Spleen (tissue), 11 donors: ENCODE data around the gene ABAT. TPM values are rescaled to one million over a fixed set of nuclear protein-coding genes. Genes with fewer than 3 reads are reported as not detected.

Experiments used
- DNase-seq: peaks from one replicate; pipeline ENCODE4 v3.0.0-alpha.2; 2020
- H3K27ac ChIP-seq, 8 donors: fragments of 200-600 bp; sonication (generic) in 7 of 8; 1 replicate in 4 of 8; 2 replicates in 4 of 8; pipeline versions ENCODE4 v1.5.0 to v1.8.0; 2016 to 2021; ENCODE audit warnings: inconsistent platforms in 4 of 8, mild to moderate bottlenecking in 4 of 8, moderate library complexity in 1 of 8
- H3K27me3 ChIP-seq, 7 donors: fragments of 200-600 bp; sonication (generic) in 6 of 7; replicated peaks in 1 of 7; 1 replicate in 4 of 7; 2 replicates in 3 of 7; pipeline versions ENCODE4 v1.5.0 to v1.8.0; 2016 to 2021; ENCODE audit warnings: inconsistent platforms in 3 of 7, mild to moderate bottlenecking in 1 of 7
- H3K36me3 ChIP-seq, 6 donors: fragments of 200-600 bp; sonication (generic) in 5 of 6; 1 replicate in 4 of 6; 2 replicates in 2 of 6; pipeline versions ENCODE4 v1.5.0 to v1.8.0; 2016 to 2021; ENCODE audit warnings: inconsistent platforms in 2 of 6
- H3K4me1 ChIP-seq, 6 donors: fragments of 200-600 bp; sonication (generic) in 5 of 6; 1 replicate in 3 of 6; 2 replicates in 3 of 6; pipeline versions ENCODE4 v1.5.0 to v1.8.0; 2016 to 2021; ENCODE audit warnings: inconsistent platforms in 3 of 6
- H3K4me3 ChIP-seq, 8 donors: fragments of 200-600 bp; sonication (generic) in 7 of 8; 1 replicate in 4 of 8; 2 replicates in 4 of 8; pipeline versions ENCODE4 v1.5.0 to v1.8.0; 2016 to 2021; ENCODE audit warnings: inconsistent platforms in 4 of 8, mild to moderate bottlenecking in 4 of 8, moderate library complexity in 2 of 8
- H3K9me3 ChIP-seq, 8 donors: fragments of 200-600 bp; sonication (generic) in 7 of 8; 1 replicate in 4 of 8; 2 replicates in 4 of 8; pipeline versions ENCODE4 v1.5.0 to v1.8.0; 2016 to 2021; ENCODE audit warnings: inconsistent platforms in 4 of 8
- CTCF ChIP-seq, 11 experiments: fragments of 200-600 bp in 7 of 11; fragments of 450-650 bp in 4 of 11; sonication (generic) in 4 of 11; IDR thresholded peaks in 8 of 11; conservative IDR thresholded peaks in 3 of 11; 1 replicate in 7 of 11; 2 replicates in 4 of 11; pipeline versions ENCODE4 v1.4.0 to v1.8.0; 2016 to 2021; ENCODE audit warnings: antibody characterized with exemption in 11 of 11, inconsistent platforms in 4 of 11, mild to moderate bottlenecking in 1 of 11
- POLR2A ChIP-seq, 3 donors: fragments of 450-650 bp; IDR thresholded peaks; one replicate each; pipeline ENCODE4 v1.5.1; 2017; ENCODE audit warnings: antibody characterized with exemption in 3 of 3, mild to moderate bottlenecking in 1 of 3
- POLR2AphosphoS5 ChIP-seq, 3 donors: sonication (generic); formaldehyde crosslinking; IDR thresholded peaks; one replicate each; pipeline ENCODE4 v1.5.1; 2017; ENCODE audit warnings: antibody characterized with exemption in 3 of 3
- WGBS, 5 donors: extraction: QIAGEN DNeasy Blood & Tissue Kit in 3 of 5; methylation state at CpG; one replicate each; pipeline versions ENCODE4 v1.1.5 to v1.1.7; 2013 to 2018; 5-methylcytosine and 5-hydroxymethylcytosine counted together
- intact Hi-C: fragments of 100-400 bp; cut with DNase I; formaldehyde crosslinking; loops from one replicate; pipeline ENCODE4 v1.15.0; 2023; ENCODE audit warnings: low total_unique reads
- polyA plus RNA-seq, 3 donors: library from polyadenylated mRNA; stranded (reverse); fragments of 200-250 nt; gene quantifications; one replicate each; pipeline ENCODE4 v1.2.1, GENCODE V29; 2013
- total RNA-seq, 7 donors: library from RNA; depleted of rRNA in 3 of 7; stranded (reverse); fragments of >200 nt in 3 of 7; fragmentation: NEBNext Ultra II Directional in 4 of 7; extraction: Animal tissue kit (Norgen Biotek cat#: 25700) in 4 of 7; gene quantifications; one replicate each; pipeline versions ENCODE4 v1.1.0 to v1.2.1, GENCODE V29; 2016 to 2021
- donor health status: healthy with polysubstance abuse.
- donor health status: DM: no; HTN: no; CAD: no; lungs with moderate emphysema.
- donor health status: DM: no; HTN: no; CAD: no.
- donor health status: Bipolar disorder and iron deficiency.
- donor health status: healthy.
- donor health status: DM: no; HTN: no; CAD: no.
- donor health status: DM: yes; HTN: yes; CAD: no.

The ABAT gene
- total and polyA plus RNA-seq, 10 donors, result 3.9 to 13.5 (median 8.3) TPM

GRCh38 chr16:8716592-8716991, 42.2 kb downstream of the ABAT start:
- peaks cover 0 to 18% (median 14%) of the 10 kb centered on the region in 8 donors for H3K9me3 ChIP-seq
- H3K4me3 ChIP-seq, result no peak overlapping the region
- no peak overlapping the region for H3K27ac ChIP-seq
- peaks cover 0 to 8% (median 0%) of the 10 kb centered on the region in 6 donors for H3K4me1 ChIP-seq
- H3K36me3 ChIP-seq, result peaks cover 0 to 34% (median 0%) of the 10 kb centered on the region in 6 donors
- DNase-seq, result no peak
- 83 to 94% (median 86%) methylated on average over 10 of the region's 10 CpGs for WGBS, 5 donors
- H3K27me3 ChIP-seq, result no peaks in the 10 kb centered on the region
- TF ChIP-seq POLR2A (IDR thresholded peaks at IDR 0.05) (no peak), POLR2AphosphoS5 (IDR thresholded peaks at IDR 0.05) (no peak), CTCF (IDR thresholded peaks at IDR 0.05 in 8 of 11, conservative IDR thresholded peaks at IDR 0.05 in 3 of 11) (no peak)
- intact Hi-C loops, result no loop called here

- H3K4me3 ChIP-seq, result no peak overlapping the region
- peaks cover 0 to 8% (median 0%) of the 10 kb centered on the region in 6 donors for H3K4me1 ChIP-seq
- no peak overlapping the region for H3K27ac ChIP-seq
- no peak for DNase-seq
- H3K27me3 ChIP-seq, result no peaks in the 10 kb centered on the region
- H3K36me3 ChIP-seq, result peaks cover 0 to 34% (median 0%) of the 10 kb centered on the region in 6 donors
- 96 to 98% (median 98%) methylated on average over 2 of the region's 2 CpGs for WGBS, 5 donors
- H3K9me3 ChIP-seq, result peaks cover 0 to 18% (median 14%) of the 10 kb centered on the region in 8 donors
- no peak for TF ChIP-seq POLR2A (IDR thresholded peaks at IDR 0.05)
- TF ChIP-seq POLR2AphosphoS5 (IDR thresholded peaks at IDR 0.05), result no peak
- TF ChIP-seq CTCF (IDR thresholded peaks at IDR 0.05 in 8 of 11, conservative IDR thresholded peaks at IDR 0.05 in 3 of 11), result no peak
- intact Hi-C loops, result no loop called here
These were observed 43.1 kb downstream of the ABAT start for GRCh38 chr16:8717469-8717868.

GRCh38 chr16:8717892-8718415, 43.5 kb downstream of the ABAT start:
- no peak for DNase-seq
- WGBS, 5 donors, result 88 to 100% (median 97%) methylated on average over 5 of the region's 5 CpGs
- Histone ChIP-seq H3K4me1 (peaks cover 0 to 8% (median 0%) of the 10 kb centered on the region in 6 donors), H3K36me3 (peaks cover 0 to 34% (median 0%) of the 10 kb centered on the region in 6 donors), H3K27me3 (no peaks in the 10 kb centered on the region), H3K4me3 (no peak overlapping the region), H3K27ac (no peak overlapping the region), H3K9me3 (peaks cover 0 to 18% (median 14%) of the 10 kb centered on the region in 8 donors)
- TF ChIP-seq POLR2A (IDR thresholded peaks at IDR 0.05) (no peak), CTCF (IDR thresholded peaks at IDR 0.05 in 8 of 11, conservative IDR thresholded peaks at IDR 0.05 in 3 of 11) (no peak), POLR2AphosphoS5 (IDR thresholded peaks at IDR 0.05) (no peak)
- intact Hi-C loops, result no loop called here

GRCh38 chr16:8718851-8719680, 44.6 kb downstream of the ABAT start:
- no peak overlapping the region for H3K27ac ChIP-seq
- peaks cover 0 to 28% (median 0%) of the 10 kb centered on the region in 6 donors for H3K36me3 ChIP-seq
- no peaks in the 10 kb centered on the region for H3K27me3 ChIP-seq
- DNase-seq, result no peak
- 76 to 90% (median 85%) methylated on average over 19 of the region's 19 CpGs for WGBS, 5 donors
- H3K4me3 ChIP-seq, result no peak overlapping the region
- peaks cover 0 to 18% (median 14%) of the 10 kb centered on the region in 8 donors for H3K9me3 ChIP-seq
- intact Hi-C loops, result no loop called here
- peaks cover 0 to 8% (median 0%) of the 10 kb centered on the region in 6 donors for H3K4me1 ChIP-seq
- TF ChIP-seq POLR2A (IDR thresholded peaks at IDR 0.05) (no peak), POLR2AphosphoS5 (IDR thresholded peaks at IDR 0.05) (no peak), CTCF (IDR thresholded peaks at IDR 0.05 in 8 of 11, conservative IDR thresholded peaks at IDR 0.05 in 3 of 11) (no peak)
